HepG2 (cell line): ENCODE data around the gene RORC. TPM values are rescaled to one million over a fixed set of nuclear protein-coding genes. Genes with fewer than 3 reads are reported as not detected.

ENCODE experiments used
- ARHGAP35 ChIP-seq: sonication (generic); formaldehyde crosslinking; IDR thresholded peaks from 2 replicates; pipeline ENCODE4 v1.9.0; 2022; ENCODE audit warnings: mild to moderate bottlenecking, inconsistent platforms, moderate library complexity, missing genetic modification reagents, borderline replicate concordance
- CBX1 ChIP-seq: IDR thresholded peaks from one replicate; pipeline ENCODE4 v1.6.1; 2016; ENCODE audit warnings: antibody characterized with exemption, low read depth
- RFXAP ChIP-seq: sonication (generic); formaldehyde crosslinking; IDR thresholded peaks from 2 replicates; pipeline ENCODE4 v1.4.0; 2020; ENCODE audit warnings: missing genetic modification reagents, borderline replicate concordance
- SIN3B ChIP-seq: fragments of 150-350 bp; IDR thresholded peaks from 2 replicates; pipeline ENCODE4 v1.6.1; 2014; ENCODE audit warnings: low read length
- SMAD1 ChIP-seq: sonication (generic); formaldehyde crosslinking; IDR thresholded peaks from 2 replicates; pipeline ENCODE4 v1.4.0; 2020; ENCODE audit warnings: missing genetic modification reagents, low read depth, mild to moderate bottlenecking, borderline replicate concordance
- SMYD3 ChIP-seq: sonication (generic); formaldehyde crosslinking; IDR thresholded peaks from 2 replicates; pipeline ENCODE4 v1.8.1; 2023; ENCODE audit warnings: mild to moderate bottlenecking, missing genetic modification reagents
- SUZ12 ChIP-seq: fragments of 150-350 bp; IDR thresholded peaks from 2 replicates; pipeline ENCODE4 v1.6.1; 2014; ENCODE audit warnings: low read depth, low read length
- SYNCRIP ChIP-seq: fragments of 200-400 bp; formaldehyde crosslinking; IDR thresholded peaks from 2 replicates; pipeline ENCODE4 v1.6.1; 2018; ENCODE audit warnings: mild to moderate bottlenecking, low read depth, low read length; ENCODE audit not compliant: insufficient read depth
- TGIF2 ChIP-seq: IDR thresholded peaks from 2 replicates; pipeline ENCODE4 v1.6.1; 2016; ENCODE audit warnings: control low read depth, missing compliant biosample characterization
- YY1 ChIP-seq: IDR thresholded peaks from 2 replicates; pipeline ENCODE4 v1.6.1; 2011; ENCODE audit warnings: low read length, low read depth, moderate library complexity, mild to moderate bottlenecking; ENCODE audit not compliant: insufficient read depth, insufficient replicate concordance
- ZBTB49 ChIP-seq: sonication (generic); formaldehyde crosslinking; IDR thresholded peaks from 2 replicates; pipeline ENCODE4 v1.4.0; 2020; ENCODE audit warnings: missing genetic modification reagents, borderline replicate concordance
- ZNF24 ChIP-seq: fragments of 450-650 bp; IDR thresholded peaks from 2 replicates; pipeline ENCODE4 v1.6.1; 2017; ENCODE audit warnings: antibody characterized with exemption, mild to moderate bottlenecking
- ZNF253 ChIP-seq: sonication (generic); formaldehyde crosslinking; IDR thresholded peaks from 2 replicates; pipeline ENCODE4 v1.8.0; 2022; ENCODE audit warnings: mild to moderate bottlenecking, missing genetic modification reagents, borderline replicate concordance
- ZNF3 ChIP-seq: IDR thresholded peaks from 2 replicates; pipeline ENCODE4 v1.7.0; 2017; ENCODE audit warnings: inconsistent platforms
- ZNF546 ChIP-seq: sonication (generic); formaldehyde crosslinking; conservative IDR thresholded peaks from 2 replicates; pipeline ENCODE4 v1.8.1; 2023; ENCODE audit warnings: mild to moderate bottlenecking, missing genetic modification reagents
- ZNF724P ChIP-seq: sonication (generic); formaldehyde crosslinking; IDR thresholded peaks from 2 replicates; pipeline ENCODE4 v1.8.0; 2022; ENCODE audit warnings: missing genetic modification reagents, borderline replicate concordance
- ZNF776 ChIP-seq: sonication (generic); formaldehyde crosslinking; IDR thresholded peaks from 2 replicates; pipeline ENCODE4 v1.4.0; 2020; ENCODE audit warnings: mild to moderate bottlenecking, missing genetic modification reagents
- polyA plus RNA-seq, 8 experiments: library from polyadenylated mRNA; depleted of rRNA in 3 of 8; stranded (reverse) in 7 of 8; unstranded in 1 of 8; fragments of >200 nt; fragmentation: Illumina TruSeq in 4 of 8; extraction: Trizol in 4 of 8; gene quantifications; 2 replicates each; pipeline versions ENCODE4 v1.2.1 to v1.2.3, GENCODE V29; 2011 to 2016; ENCODE audit warnings: low read depth in 4 of 8, missing spikeins in 1 of 8, mixed read lengths in 1 of 8; ENCODE audit not compliant: insufficient read depth in 1 of 8
- total RNA-seq, 5 experiments: library from RNA; depleted of rRNA; stranded (reverse); fragments of >200 nt; fragmentation: Illumina TruSeq; extraction: Trizol; gene quantifications; 2 replicates each; pipeline ENCODE4 v1.2.3, GENCODE V29; 2016; ENCODE audit warnings: low read depth in 1 of 5
- TF ChIP-seq, protein P1 (sequence below): sonication (generic); formaldehyde crosslinking; IDR thresholded peaks from 2 replicates; pipeline ENCODE4 v1.4.0; 2020; ENCODE audit warnings: mild to moderate bottlenecking, missing genetic modification reagents, borderline replicate concordance
- TF ChIP-seq, protein P2 (sequence below): IDR thresholded peaks from 2 replicates; pipeline ENCODE4 v1.6.1; 2016; ENCODE audit warnings: low read depth, borderline replicate concordance
- TF ChIP-seq, protein P3 (sequence below): sonication (generic); formaldehyde crosslinking; IDR thresholded peaks from 2 replicates; pipeline ENCODE4 v1.4.0; 2020; ENCODE audit warnings: missing genetic modification reagents, borderline replicate concordance

Gene RORC
- total and polyA plus RNA-seq, 2 of the 13 experiments (the other 11 are each of a cell fraction or from before 2014, with no cell fraction given) = 2.5 to 6.5 TPM

DNA sequence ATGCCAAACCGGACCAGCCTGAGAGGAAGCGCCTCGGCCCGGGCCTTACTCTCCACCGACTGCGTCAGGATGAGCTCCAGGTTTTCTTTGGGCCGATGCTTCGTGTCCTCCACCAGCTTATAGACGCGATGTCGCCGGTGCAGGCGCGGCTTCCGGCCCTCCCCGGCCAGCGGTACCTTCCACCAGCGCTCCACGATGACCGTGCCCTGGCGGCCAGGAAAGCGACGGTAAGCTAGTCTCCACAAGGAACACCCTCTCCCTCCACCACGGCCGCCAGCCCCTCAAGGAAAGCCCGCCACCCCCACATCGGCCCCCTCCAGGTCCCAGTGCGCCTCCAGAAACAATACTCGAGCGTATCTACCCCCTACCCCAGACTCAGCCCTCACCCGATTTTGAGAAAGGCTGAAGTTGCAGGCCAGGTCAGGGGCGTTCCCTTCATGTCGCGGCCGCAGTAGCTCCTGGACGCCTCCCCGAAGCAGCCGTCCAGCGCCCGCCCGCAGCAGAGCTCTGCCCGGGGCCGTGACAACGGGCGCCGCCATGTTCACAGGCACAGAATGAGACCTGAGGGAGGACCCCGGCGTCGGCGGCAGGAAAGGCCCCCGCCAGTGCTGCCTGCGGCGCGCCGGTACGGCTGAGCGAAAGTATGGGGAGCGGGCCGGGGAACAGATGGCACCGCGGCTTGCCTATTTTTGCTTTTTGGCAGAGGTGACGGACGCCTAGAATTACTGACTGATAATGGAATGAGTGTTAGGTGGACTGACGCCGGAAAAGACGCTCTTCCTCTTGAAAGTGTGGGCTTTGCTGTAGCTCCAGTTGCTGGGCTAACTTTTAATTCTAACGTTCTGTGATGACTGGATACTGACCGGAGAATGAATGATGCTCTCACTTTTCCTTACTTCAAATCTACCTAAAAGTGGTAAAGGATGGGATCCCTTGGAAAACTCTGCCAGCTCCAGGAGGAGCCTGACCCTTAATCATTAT is 68.4 kb downstream of the RORC start, which contains the start of gene MRPL9 (continued):
- TF ChIP-seq, protein P1, sequence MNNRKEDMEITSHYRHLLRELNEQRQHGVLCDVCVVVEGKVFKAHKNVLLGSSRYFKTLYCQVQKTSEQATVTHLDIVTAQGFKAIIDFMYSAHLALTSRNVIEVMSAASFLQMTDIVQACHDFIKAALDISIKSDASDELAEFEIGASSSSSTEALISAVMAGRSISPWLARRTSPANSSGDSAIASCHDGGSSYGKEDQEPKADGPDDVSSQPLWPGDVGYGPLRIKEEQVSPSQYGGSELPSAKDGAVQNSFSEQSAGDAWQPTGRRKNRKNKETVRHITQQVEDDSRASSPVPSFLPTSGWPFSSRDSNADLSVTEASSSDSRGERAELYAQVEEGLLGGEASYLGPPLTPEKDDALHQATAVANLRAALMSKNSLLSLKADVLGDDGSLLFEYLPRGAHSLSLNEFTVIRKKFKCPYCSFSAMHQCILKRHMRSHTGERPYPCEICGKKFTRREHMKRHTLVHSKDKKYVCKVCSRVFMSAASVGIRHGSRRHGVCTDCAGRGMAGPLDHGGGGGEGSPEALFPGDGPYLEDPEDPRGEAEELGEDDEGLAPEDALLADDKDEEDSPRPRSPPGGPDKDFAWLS (CRISPR knock-in tag) = no peak
- TF ChIP-seq ZNF24 = peak; percentile 72; the same call in 1 of the 2 replicates
- TF ChIP-seq, protein P2, sequence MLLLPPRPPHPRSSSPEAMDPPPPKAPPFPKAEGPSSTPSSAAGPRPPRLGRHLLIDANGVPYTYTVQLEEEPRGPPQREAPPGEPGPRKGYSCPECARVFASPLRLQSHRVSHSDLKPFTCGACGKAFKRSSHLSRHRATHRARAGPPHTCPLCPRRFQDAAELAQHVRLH (CRISPR knock-in tag) = peak; percentile 75; the same call in 1 of the 2 replicates
- no peak for TF ChIP-seq ZNF3 (CRISPR knock-in tag)
- TF ChIP-seq CBX1 = no peak
- 0 out of 2 replicates have a peak, but pooled peaks have one; percentile 55 for TF ChIP-seq ZNF546 (CRISPR knock-in tag)
- TF ChIP-seq SIN3B = peak; percentile 89
- TF ChIP-seq SMAD1 (CRISPR knock-in tag) = peak; percentile 55; the same call in 1 of the 2 replicates
- no peak for TF ChIP-seq ZNF253 (CRISPR knock-in tag)
- peak; percentile 97 for TF ChIP-seq YY1
- no peak for TF ChIP-seq SYNCRIP
- TF ChIP-seq ZNF776 (CRISPR knock-in tag) = peak; percentile 59; the same call in 1 of the 2 replicates
- peak; percentile 77 for TF ChIP-seq RFXAP (CRISPR knock-in tag)
- TF ChIP-seq, protein P3, sequence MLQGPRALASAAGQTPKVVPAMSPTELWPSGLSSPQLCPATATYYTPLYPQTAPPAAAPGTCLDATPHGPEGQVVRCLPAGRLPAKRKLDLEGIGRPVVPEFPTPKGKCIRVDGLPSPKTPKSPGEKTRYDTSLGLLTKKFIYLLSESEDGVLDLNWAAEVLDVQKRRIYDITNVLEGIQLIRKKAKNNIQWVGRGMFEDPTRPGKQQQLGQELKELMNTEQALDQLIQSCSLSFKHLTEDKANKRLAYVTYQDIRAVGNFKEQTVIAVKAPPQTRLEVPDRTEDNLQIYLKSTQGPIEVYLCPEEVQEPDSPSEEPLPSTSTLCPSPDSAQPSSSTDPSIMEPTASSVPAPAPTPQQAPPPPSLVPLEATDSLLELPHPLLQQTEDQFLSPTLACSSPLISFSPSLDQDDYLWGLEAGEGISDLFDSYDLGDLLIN (CRISPR knock-in tag) = peak; percentile 62; the same call in 1 of the 2 replicates
- no peak; the same call in 1 of the 2 replicates for TF ChIP-seq ARHGAP35 (CRISPR knock-in tag)
- peak; percentile 50; the same call in 1 of the 2 replicates for TF ChIP-seq SMYD3 (CRISPR knock-in tag)
- peak; percentile 60; the same call in 1 of the 2 replicates for TF ChIP-seq ZBTB49 (CRISPR knock-in tag)
- no peak for TF ChIP-seq ZNF724P (CRISPR knock-in tag)
- no peak for TF ChIP-seq SUZ12
- TF ChIP-seq TGIF2 (CRISPR knock-in tag) = no peak
